ENCODE data around the gene LRP5.
"Not testable (repeated sequence)": the region's sequence is repeated elsewhere in the genome, so short reads cannot be mapped to it uniquely, and the experiment has no call there.

The LRP5 gene

DNA sequence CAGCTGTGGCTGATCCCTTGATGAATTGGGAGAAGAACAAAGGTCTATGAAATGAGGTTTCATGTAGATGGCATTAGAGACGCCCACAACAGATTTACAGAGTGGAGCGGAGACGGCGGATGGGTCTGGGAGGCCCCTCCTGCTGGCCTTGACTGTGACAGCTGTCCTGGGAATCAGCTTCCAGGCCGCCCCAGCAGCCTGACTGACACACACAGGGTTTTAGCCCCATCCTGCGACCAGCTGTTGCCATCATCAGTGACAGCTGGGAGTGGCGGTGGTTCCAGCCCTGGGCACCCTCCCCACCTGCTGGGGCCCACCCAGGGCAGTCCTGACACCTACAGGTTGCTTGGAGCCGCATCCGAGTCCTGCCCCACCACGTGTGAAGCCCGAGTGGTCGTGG lies 84.1 kb downstream of the LRP5 start:
- no peaks in the 10 kb centered on the region for H3K36me3 ChIP-seq (ENCODE audit: insufficient read depth, low read length)

DNA sequence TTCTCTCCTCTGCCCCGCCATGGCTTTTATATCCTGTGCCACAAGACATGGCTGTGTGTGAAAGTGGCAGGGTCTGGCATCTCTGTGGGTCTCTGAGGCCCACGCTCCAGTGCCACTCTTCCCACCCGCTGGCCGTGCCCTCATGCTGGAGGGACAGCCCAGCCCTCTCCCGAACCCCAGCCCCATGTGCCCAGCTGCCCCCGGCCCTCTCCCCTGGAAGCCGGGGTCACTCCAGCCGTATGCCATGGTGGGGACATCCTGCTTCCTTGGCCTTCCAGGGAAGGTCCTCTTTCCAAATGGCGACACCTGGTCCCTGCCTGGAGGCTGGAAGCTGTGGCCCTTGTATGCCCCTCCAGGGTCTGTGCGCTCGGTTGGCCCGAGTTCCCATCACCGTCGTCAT lies 84.9 kb downstream of the LRP5 start:
- no peak overlapping the region for H3K9ac ChIP-seq (ENCODE audit: low read depth, low read length)
- H3K27me3 ChIP-seq (ENCODE audit: control insufficient read depth, insufficient read depth, low read length): no peaks in the 10 kb centered on the region
- no peaks in the 10 kb centered on the region for H3K36me3 ChIP-seq (ENCODE audit: insufficient read depth, low read length)

More for the DNA sequence above, 84.1 kb downstream of the LRP5 start:
- H3K9ac ChIP-seq (ENCODE audit: low read depth, low read length): no peak overlapping the region
- no peaks in the 10 kb centered on the region for H3K9me3 ChIP-seq (replicated peaks; ENCODE audit: low read length)
- H3K27me3 ChIP-seq (ENCODE audit: control insufficient read depth, insufficient read depth, low read length): no peaks in the 10 kb centered on the region
- peaks cover 16% of the 10 kb centered on the region for H3K4me1 ChIP-seq (ENCODE audit: control insufficient read depth, insufficient read depth, low read length)
- no peak overlapping the region for H3K4me3 ChIP-seq (ENCODE audit: low read length)
- no peak overlapping the region for H3K4me2 ChIP-seq (ENCODE audit: low read length)

DNA sequence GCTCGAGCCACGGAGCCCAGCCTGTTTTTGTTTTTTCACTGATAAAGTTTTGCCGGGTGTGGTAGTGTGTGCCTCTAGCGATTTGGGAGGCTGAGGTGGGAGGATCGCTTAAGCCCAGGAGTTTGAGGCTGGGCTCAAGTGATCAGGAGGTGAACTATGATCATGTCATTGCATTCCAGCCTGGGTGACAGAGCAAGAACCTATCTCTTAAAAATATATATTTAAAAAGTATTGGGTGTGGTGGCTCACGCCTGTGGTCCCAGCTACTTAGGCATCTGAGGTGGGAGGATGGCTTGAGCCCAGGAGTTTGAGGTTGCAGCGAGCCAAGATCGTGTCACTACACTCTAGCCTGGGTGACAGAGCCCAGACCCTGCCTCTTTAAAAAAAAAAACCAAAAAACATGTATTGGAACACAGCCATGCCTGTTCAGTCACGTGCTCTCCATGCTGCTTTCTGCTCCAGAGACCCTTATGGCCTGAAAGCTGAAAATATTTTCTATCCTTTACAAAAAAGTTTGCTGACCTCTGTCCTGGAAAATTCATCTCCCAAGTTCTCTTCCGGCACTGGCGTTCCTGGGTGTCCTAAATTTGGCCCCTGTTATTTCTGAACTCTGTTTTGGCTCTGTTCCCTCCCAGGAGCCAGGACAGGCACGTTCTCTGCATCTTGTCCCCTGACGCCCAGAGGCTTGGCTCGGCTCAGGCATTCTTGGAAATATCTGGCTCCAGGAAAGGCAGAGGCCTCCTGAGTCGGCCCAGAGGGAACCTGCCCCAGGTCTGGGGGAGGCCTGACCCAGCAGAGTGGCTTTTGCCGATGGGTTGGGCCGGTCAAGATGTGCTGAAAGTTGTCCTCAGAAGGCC lies 86.8 kb downstream of the LRP5 start:
- Histone ChIP-seq H3K4me1 (ENCODE audit: control insufficient read depth, insufficient read depth, low read length) (peaks cover 16% of the 10 kb centered on the region), H3K4me3 (ENCODE audit: low read length) (no peak overlapping the region), H3K36me3 (ENCODE audit: insufficient read depth, low read length) (peaks cover 4% of the 10 kb centered on the region), H3K27me3 (ENCODE audit: control insufficient read depth, insufficient read depth, low read length) (no peaks in the 10 kb centered on the region), H3K4me2 (ENCODE audit: low read length) (no peak overlapping the region), H3K9me3 (replicated peaks; ENCODE audit: low read length) (no peaks in the 10 kb centered on the region), H3K9ac (ENCODE audit: low read depth, low read length) (no peak overlapping the region)

More for the DNA sequence above, 84.9 kb downstream of the LRP5 start:
- Histone ChIP-seq H3K4me1 (ENCODE audit: control insufficient read depth, insufficient read depth, low read length) (peaks cover 16% of the 10 kb centered on the region), H3K4me3 (ENCODE audit: low read length) (no peak overlapping the region), H3K9me3 (replicated peaks; ENCODE audit: low read length) (no peaks in the 10 kb centered on the region), H3K4me2 (ENCODE audit: low read length) (no peak overlapping the region)

DNA sequence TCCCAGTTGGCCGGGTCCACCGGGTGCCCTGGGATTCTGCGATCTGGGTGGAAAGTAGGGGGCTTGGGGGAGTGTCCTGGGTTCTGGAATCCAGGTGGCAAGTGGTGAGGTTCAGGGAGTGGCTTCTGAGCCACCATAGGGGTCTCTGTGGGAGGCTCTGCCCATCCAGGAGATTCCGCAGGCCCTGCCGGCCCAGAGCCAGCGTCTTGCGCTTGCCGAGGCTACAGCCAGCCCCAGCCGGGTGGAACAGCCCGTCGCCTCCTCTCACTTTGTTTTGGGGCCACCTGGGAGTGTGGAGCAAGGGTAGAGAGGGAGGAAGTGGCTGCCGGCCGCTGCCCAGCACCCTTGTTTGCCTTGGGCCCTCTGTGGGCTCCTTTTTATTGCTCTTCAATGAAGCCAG lies 87.5 kb downstream of the LRP5 start:
- Histone ChIP-seq H3K4me3 (ENCODE audit: low read length) (no peak overlapping the region), H3K27me3 (ENCODE audit: control insufficient read depth, insufficient read depth, low read length) (no peaks in the 10 kb centered on the region), H3K36me3 (ENCODE audit: insufficient read depth, low read length) (peaks cover 4% of the 10 kb centered on the region), H3K9ac (ENCODE audit: low read depth, low read length) (no peak overlapping the region), H3K9me3 (replicated peaks; ENCODE audit: low read length) (no peaks in the 10 kb centered on the region), H3K4me1 (ENCODE audit: control insufficient read depth, insufficient read depth, low read length) (peaks cover 16% of the 10 kb centered on the region), H3K4me2 (ENCODE audit: low read length) (no peak overlapping the region)

DNA sequence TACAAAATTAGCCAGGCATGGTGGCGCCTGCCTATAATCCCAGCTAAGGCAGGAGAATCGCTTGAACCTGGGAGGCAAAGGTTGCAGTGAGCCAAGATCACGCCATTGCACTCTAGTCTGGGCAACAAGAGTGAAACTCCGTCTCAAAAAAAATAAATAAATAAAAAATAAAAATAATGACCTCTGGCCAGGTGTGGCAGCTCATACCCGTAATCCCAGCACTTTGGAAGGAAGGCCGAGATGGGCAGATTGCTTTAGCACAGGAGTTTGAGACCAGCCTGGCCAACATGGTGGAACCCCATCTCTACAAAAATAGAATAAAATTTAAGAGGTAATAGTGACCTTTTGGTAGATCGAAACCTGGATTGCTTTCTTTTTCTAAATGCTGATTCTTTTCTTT lies 88.2 kb downstream of the LRP5 start:
- H3K4me2 ChIP-seq (ENCODE audit: low read length); H3K36me3 ChIP-seq (ENCODE audit: insufficient read depth, low read length); H3K4me3 ChIP-seq (ENCODE audit: low read length); H3K9me3 ChIP-seq (replicated peaks; ENCODE audit: low read length); H3K9ac ChIP-seq (ENCODE audit: low read depth, low read length); H3K27me3 ChIP-seq (ENCODE audit: control insufficient read depth, insufficient read depth, low read length): not testable (repeated sequence)
- H3K4me1 ChIP-seq (ENCODE audit: control insufficient read depth, insufficient read depth, low read length): peaks cover 16% of the 10 kb centered on the region

DNA sequence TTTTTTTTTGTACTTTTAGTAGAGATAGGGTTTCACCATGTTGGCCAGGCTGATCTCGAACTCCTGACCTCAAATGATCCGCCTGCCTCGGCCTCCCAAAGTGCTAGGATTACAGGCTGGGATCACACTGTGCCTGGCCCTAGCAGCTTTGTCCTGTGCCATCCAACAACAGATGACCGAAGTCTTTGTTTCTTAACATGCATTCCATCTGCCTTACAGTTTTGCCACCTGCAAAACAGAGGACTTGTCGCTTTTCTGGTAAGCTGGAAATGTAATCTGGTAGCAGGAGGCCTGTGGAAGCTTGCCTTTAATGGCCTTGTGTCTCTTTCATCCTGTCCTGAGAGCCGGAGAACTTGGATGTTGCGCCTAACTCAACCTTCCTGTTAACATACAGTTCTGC lies 89.5 kb downstream of the LRP5 start:
- Histone ChIP-seq H3K27me3 (ENCODE audit: control insufficient read depth, insufficient read depth, low read length) (no peaks in the 10 kb centered on the region), H3K4me2 (ENCODE audit: low read length) (no peak overlapping the region), H3K9me3 (replicated peaks; ENCODE audit: low read length) (no peaks in the 10 kb centered on the region), H3K4me3 (ENCODE audit: low read length) (no peak overlapping the region), H3K4me1 (ENCODE audit: control insufficient read depth, insufficient read depth, low read length) (peaks cover 9% of the 10 kb centered on the region), H3K36me3 (ENCODE audit: insufficient read depth, low read length) (peaks cover 9% of the 10 kb centered on the region), H3K9ac (ENCODE audit: low read depth, low read length) (no peak overlapping the region)

DNA sequence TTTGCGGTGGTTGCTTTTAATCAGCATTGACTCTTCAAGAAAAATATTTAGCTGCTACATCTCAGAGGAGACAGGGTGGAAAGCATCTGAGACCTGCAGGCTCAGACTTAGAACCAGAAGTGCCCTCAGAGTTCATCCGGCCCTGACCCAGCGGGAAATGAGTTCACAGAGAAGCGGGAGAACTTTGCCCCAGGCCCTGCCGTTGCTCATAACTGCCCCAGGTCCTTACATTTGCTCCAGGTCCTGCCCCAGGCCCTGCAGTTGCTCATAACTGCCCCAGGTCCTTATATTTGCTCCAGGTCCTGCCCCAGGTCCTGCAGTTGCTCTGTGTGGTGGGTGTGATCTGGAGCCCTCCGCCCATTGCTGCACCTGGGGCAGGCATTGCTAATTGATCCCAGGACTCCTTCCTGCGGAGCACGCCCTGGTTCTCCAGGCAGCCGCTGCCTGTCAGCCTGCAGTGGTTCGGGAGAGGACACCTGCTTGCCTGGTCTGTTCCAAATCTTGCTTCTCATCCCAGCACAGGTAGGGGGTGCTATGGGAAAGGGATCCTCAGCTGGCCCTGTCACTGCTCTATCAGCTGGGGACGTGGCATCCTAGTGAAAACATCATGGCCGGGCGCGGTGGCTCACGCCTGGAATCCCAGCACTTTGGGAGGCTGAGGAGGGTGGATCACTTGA lies 90.1 kb downstream of the LRP5 start:
- H3K27me3 ChIP-seq (ENCODE audit: control insufficient read depth, insufficient read depth, low read length): no peaks in the 10 kb centered on the region
- no peak overlapping the region for H3K4me2 ChIP-seq (ENCODE audit: low read length)
- H3K9ac ChIP-seq (ENCODE audit: low read depth, low read length): no peak overlapping the region
- peaks cover 9% of the 10 kb centered on the region for H3K4me1 ChIP-seq (ENCODE audit: control insufficient read depth, insufficient read depth, low read length)
- no peak overlapping the region for H3K4me3 ChIP-seq (ENCODE audit: low read length)
- H3K9me3 ChIP-seq (replicated peaks; ENCODE audit: low read length): no peaks in the 10 kb centered on the region
- H3K36me3 ChIP-seq (ENCODE audit: insufficient read depth, low read length): peaks cover 9% of the 10 kb centered on the region

DNA sequence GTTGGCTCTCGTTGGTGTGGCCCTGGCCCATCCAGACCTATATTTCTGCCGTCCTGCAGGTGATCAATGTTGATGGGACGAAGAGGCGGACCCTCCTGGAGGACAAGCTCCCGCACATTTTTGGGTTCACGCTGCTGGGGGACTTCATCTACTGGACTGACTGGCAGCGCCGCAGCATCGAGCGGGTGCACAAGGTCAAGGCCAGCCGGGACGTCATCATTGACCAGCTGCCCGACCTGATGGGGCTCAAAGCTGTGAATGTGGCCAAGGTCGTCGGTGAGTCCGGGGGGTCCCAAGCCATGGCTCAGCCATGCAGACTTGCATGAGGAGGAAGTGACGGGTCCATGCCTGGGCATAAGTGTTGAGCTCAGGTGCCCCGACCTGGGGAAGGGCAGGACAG lies 91.0 kb downstream of the LRP5 start:
- Histone ChIP-seq H3K4me2 (ENCODE audit: low read length) (no peak overlapping the region), H3K9me3 (replicated peaks; ENCODE audit: low read length) (no peaks in the 10 kb centered on the region), H3K4me3 (ENCODE audit: low read length) (no peak overlapping the region), H3K27me3 (ENCODE audit: control insufficient read depth, insufficient read depth, low read length) (no peaks in the 10 kb centered on the region), H3K36me3 (ENCODE audit: insufficient read depth, low read length) (peaks cover 9% of the 10 kb centered on the region), H3K4me1 (ENCODE audit: control insufficient read depth, insufficient read depth, low read length) (peaks cover 4% of the 10 kb centered on the region), H3K9ac (ENCODE audit: low read depth, low read length) (no peak overlapping the region)

DNA sequence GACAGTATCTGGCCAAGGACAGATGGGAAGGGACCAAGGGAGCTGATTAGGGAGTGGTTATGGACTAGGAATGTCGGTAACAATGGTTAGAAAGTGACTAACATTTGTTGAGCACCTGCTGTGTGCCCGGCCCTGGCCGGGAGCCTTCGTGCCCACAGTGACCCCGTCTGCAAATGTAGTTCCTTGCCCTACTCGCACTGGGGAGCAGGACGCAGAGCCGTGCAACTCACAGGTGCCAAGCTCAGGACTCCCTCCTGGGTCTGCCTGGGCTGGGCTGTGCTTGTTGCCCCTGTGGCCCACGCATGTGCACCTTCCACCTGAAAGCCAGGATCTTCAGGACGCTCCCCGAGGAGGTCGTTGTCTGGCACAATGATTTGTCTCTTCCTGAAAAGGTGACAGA lies 91.4 kb downstream of the LRP5 start:
- H3K4me2 ChIP-seq (ENCODE audit: low read length): no peak overlapping the region
- H3K9ac ChIP-seq (ENCODE audit: low read depth, low read length): no peak overlapping the region
- H3K9me3 ChIP-seq (replicated peaks; ENCODE audit: low read length): no peaks in the 10 kb centered on the region
- peaks cover 9% of the 10 kb centered on the region for H3K36me3 ChIP-seq (ENCODE audit: insufficient read depth, low read length)
- no peak overlapping the region for H3K4me3 ChIP-seq (ENCODE audit: low read length)
- peaks cover 4% of the 10 kb centered on the region for H3K4me1 ChIP-seq (ENCODE audit: control insufficient read depth, insufficient read depth, low read length)
- H3K27me3 ChIP-seq (ENCODE audit: control insufficient read depth, insufficient read depth, low read length): no peaks in the 10 kb centered on the region

DNA sequence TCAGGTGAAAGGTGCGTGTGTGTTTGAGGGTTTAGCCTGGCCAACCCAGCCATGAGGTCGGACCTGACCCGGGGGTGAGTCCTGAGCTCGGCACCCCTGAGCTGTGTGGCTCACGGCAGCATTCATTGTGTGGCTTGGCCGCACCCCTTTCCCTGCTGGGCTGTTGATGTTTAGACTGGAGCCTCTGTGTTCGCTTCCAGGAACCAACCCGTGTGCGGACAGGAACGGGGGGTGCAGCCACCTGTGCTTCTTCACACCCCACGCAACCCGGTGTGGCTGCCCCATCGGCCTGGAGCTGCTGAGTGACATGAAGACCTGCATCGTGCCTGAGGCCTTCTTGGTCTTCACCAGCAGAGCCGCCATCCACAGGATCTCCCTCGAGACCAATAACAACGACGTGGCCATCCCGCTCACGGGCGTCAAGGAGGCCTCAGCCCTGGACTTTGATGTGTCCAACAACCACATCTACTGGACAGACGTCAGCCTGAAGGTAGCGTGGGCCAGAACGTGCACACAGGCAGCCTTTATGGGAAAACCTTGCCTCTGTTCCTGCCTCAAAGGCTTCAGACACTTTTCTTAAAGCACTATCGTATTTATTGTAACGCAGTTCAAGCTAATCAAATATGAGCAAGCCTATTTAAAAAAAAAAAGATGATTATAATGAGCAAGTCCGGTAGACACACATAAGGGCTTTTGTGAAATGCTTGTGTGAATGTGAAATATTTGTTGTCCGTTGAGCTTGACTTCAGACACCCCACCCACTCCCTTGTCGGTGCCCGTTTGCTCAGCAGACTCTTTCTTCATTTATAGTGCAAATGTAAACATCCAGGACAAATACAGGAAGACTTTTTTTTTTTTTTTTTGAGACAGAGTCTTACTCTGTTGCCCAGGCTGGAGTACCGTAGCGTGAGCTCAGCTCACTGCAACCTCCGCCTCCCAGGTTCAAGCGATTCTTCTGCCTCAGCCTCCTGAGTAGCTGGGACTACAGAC lies 94.2 kb downstream of the LRP5 start:
- Histone ChIP-seq H3K27me3 (ENCODE audit: control insufficient read depth, insufficient read depth, low read length) (no peaks in the 10 kb centered on the region), H3K9me3 (replicated peaks; ENCODE audit: low read length) (no peaks in the 10 kb centered on the region), H3K4me2 (ENCODE audit: low read length) (no peak overlapping the region), H3K36me3 (ENCODE audit: insufficient read depth, low read length) (peaks cover 13% of the 10 kb centered on the region), H3K4me3 (ENCODE audit: low read length) (no peak overlapping the region), H3K9ac (ENCODE audit: low read depth, low read length) (no peak overlapping the region), H3K4me1 (ENCODE audit: control insufficient read depth, insufficient read depth, low read length) (no peaks in the 10 kb centered on the region)

DNA sequence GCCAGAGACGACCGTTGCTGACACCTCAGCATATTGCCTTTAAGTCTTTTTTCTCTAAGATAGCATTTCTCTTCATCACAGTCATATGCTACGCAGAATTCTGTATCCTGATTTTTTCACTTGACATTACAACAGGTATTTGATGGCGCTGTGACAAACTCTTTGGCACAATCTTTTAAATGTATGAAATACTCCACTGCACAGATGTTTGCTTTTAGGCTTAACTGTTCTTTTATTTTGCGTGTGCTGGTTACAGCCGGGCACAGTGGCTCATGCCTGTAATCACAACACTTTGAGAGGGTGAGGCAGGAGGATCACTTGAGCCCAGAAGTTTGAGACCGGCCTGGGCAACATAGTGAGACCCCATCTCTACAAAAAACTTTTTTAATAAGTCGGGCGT lies 96.1 kb downstream of the LRP5 start:
- Histone ChIP-seq H3K27me3 (ENCODE audit: control insufficient read depth, insufficient read depth, low read length) (no peaks in the 10 kb centered on the region), H3K4me3 (ENCODE audit: low read length) (no peak overlapping the region), H3K9ac (ENCODE audit: low read depth, low read length) (no peak overlapping the region), H3K9me3 (replicated peaks; ENCODE audit: low read length) (no peaks in the 10 kb centered on the region), H3K36me3 (ENCODE audit: insufficient read depth, low read length) (peaks cover 22% of the 10 kb centered on the region), H3K4me1 (ENCODE audit: control insufficient read depth, insufficient read depth, low read length) (peaks cover 8% of the 10 kb centered on the region), H3K4me2 (ENCODE audit: low read length) (no peak overlapping the region)
